Endodermal cell (in vitro differentiated cells): ENCODE measurements around the gene TMEM190. TPM values are rescaled to one million over a fixed set of nuclear protein-coding genes. Genes with fewer than 3 reads are reported as not detected.

Source experiments
- DNase-seq: peaks from one replicate; pipeline ENCODE4 v3.0.0-alpha.2; 2017
- H3K27ac ChIP-seq: 2 replicates; pipeline ENCODE4 v1.5.1; 2013; ENCODE audit warnings: mild to moderate bottlenecking, low read depth, low read length, moderate library complexity
- H3K27me3 ChIP-seq: 2 replicates; pipeline ENCODE4 v1.6.1; 2013; ENCODE audit warnings: mild to moderate bottlenecking, low read length, moderate library complexity; ENCODE audit not compliant: insufficient read depth, control insufficient read depth, poor library complexity, severe bottlenecking
- H3K36me3 ChIP-seq: 2 replicates; pipeline ENCODE4 v1.7.0; 2013; ENCODE audit warnings: mild to moderate bottlenecking, low read length, moderate library complexity; ENCODE audit not compliant: control insufficient read depth, insufficient read depth
- H3K4me1 ChIP-seq: one replicate; pipeline ENCODE4 v1.7.0; 2013; ENCODE audit warnings: low read length; ENCODE audit not compliant: control insufficient read depth, insufficient read depth
- H3K4me3 ChIP-seq: 2 replicates; pipeline ENCODE4 v1.5.1; 2013; ENCODE audit warnings: mild to moderate bottlenecking, low read length, moderate library complexity
- H3K9ac ChIP-seq: 2 replicates; pipeline ENCODE4 v1.6.1; 2013; ENCODE audit warnings: mild to moderate bottlenecking, low read length, moderate library complexity; ENCODE audit not compliant: poor library complexity, severe bottlenecking; ENCODE audit errors: extremely low read depth
- H3K9me3 ChIP-seq: 2 replicates; pipeline ENCODE4 v1.6.1; 2013; ENCODE audit warnings: mild to moderate bottlenecking, low read length, moderate library complexity; ENCODE audit not compliant: control insufficient read depth
- H3K27ac Mint-ChIP-seq: 2 replicates; pipeline ENCODE4 v1.8.0; 2020; ENCODE audit warnings: mixed read lengths
- H3K27me3 Mint-ChIP-seq: 2 replicates; pipeline ENCODE4 v1.8.0; 2021; ENCODE audit warnings: mild to moderate bottlenecking, mixed read lengths; ENCODE audit not compliant: insufficient read depth
- H3K36me3 Mint-ChIP-seq: 2 replicates; pipeline ENCODE4 v1.8.0; 2020; ENCODE audit warnings: low read depth, mixed read lengths
- H3K4me1 Mint-ChIP-seq: 2 replicates; pipeline ENCODE4 v1.8.0; 2020; ENCODE audit warnings: mixed read lengths
- H3K4me3 Mint-ChIP-seq: 2 replicates; pipeline ENCODE4 v1.8.0; 2020; ENCODE audit warnings: mild to moderate bottlenecking, moderate library complexity, mixed read lengths
- H3K9me3 Mint-ChIP-seq: 2 replicates; pipeline ENCODE4 v1.8.0; 2020; ENCODE audit warnings: mild to moderate bottlenecking, mixed read lengths
- CTCF ChIP-seq: fragments of 200-600 bp; sonication (generic); conservative IDR thresholded peaks from 2 replicates; pipeline ENCODE4 v1.5.0; 2021; ENCODE audit warnings: antibody characterized with exemption, mild to moderate bottlenecking
- WGBS, 2 experiments: methylation state at CpG; one replicate each; pipeline versions ENCODE4 v1.1.5 to v1.1.7; 2013; ENCODE audit warnings: missing lambda C conversion rate in 2 of 2, mixed read lengths in 1 of 2; ENCODE audit not compliant: insufficient coverage in 1 of 2, insufficient read length in 1 of 2; 5-methylcytosine and 5-hydroxymethylcytosine counted together
- total RNA-seq, 2 donors: library from RNA; stranded (reverse); fragmentation: NEBNext Ultra II Directional in 1 of 2; extraction: Animal tissue kit (Norgen Biotek cat#: 25700) in 1 of 2; gene quantifications; 2 replicates in 1 of 2; 3 replicates in 1 of 2; pipeline ENCODE4 v1.2.1, GENCODE V29; 2021

TMEM190 gene
- total RNA-seq, 2 donors from 2014 or later: 1.2 TPM; not detected in 1

GRCh38 chr19:55336101-55336500 lies 40.5 kb upstream of the TMEM190 start:
- Histone ChIP-seq H3K36me3 (no peaks in the 10 kb centered on the region), H3K27ac (no peak overlapping the region), H3K4me1 (no peaks in the 10 kb centered on the region), H3K9ac (no peak overlapping the region), H3K9me3 (no peaks in the 10 kb centered on the region), H3K27me3 (no peaks in the 10 kb centered on the region), H3K4me3 (no peak overlapping the region)
- no peak overlapping the region for H3K27ac Mint-ChIP-seq
- H3K9me3 Mint-ChIP-seq: no peaks in the 10 kb centered on the region
- WGBS, 2 experiments: 85 to 98% methylated on average over 7 of the region's 7 CpGs
- no peak for TF ChIP-seq CTCF
- peaks cover 7% of the 10 kb centered on the region for H3K4me1 Mint-ChIP-seq
- peaks cover 8% of the 10 kb centered on the region for H3K27me3 Mint-ChIP-seq
- DNase-seq: no peak
- H3K36me3 Mint-ChIP-seq: no peaks in the 10 kb centered on the region
- no peak overlapping the region for H3K4me3 Mint-ChIP-seq

- Mint-ChIP-seq H3K4me3 (peak within 1 kb of the TSS; percentile 89), H3K27me3 (peaks cover 8% of the 10 kb centered on the region), H3K27ac (peak within 1 kb of the TSS; percentile 100), H3K4me1 (peaks cover 12% of the 10 kb centered on the region), H3K36me3 (peaks cover 25% of the 10 kb centered on the region), H3K9me3 (no peaks in the 10 kb centered on the region)
- Histone ChIP-seq H3K4me3 (peak within 1 kb of the TSS; percentile 94), H3K9me3 (no peaks in the 10 kb centered on the region), H3K27me3 (no peaks in the 10 kb centered on the region), H3K9ac (peak within 1 kb of the TSS; percentile 100), H3K27ac (peak within 1 kb of the TSS; percentile 100), H3K4me1 (no peaks in the 10 kb centered on the region), H3K36me3 (peaks cover 23% of the 10 kb centered on the region)
- DNase-seq: peak; percentile 100
- WGBS, 2 experiments: 0 to 1% methylated on average over 28 to 63 of the region's 63 CpGs
- TF ChIP-seq CTCF: peak; percentile 44
Observed at GRCh38 chr19:55339105-55339888, 37.3 kb upstream of the TMEM190 start, which contains the start of gene KMT5C. Gene KMT5C (plus strand): TSS chr19:55339876. CDS start chr19:55341937, 2,061 bp downstream.

- 3 to 10% methylated on average over 7 to 40 of the region's 44 CpGs for WGBS, 2 experiments
- Histone ChIP-seq H3K27ac (peak overlapping the region; percentile 82), H3K4me3 (peak overlapping the region; percentile 94), H3K9me3 (no peaks in the 10 kb centered on the region), H3K27me3 (no peaks in the 10 kb centered on the region), H3K4me1 (no peaks in the 10 kb centered on the region), H3K36me3 (peaks cover 29% of the 10 kb centered on the region), H3K9ac (peak overlapping the region; percentile 88)
- peak overlapping the region; percentile 89 for H3K4me3 Mint-ChIP-seq
- H3K36me3 Mint-ChIP-seq: peaks cover 34% of the 10 kb centered on the region
- no peaks in the 10 kb centered on the region for H3K9me3 Mint-ChIP-seq
- DNase-seq: peak; percentile 78
- TF ChIP-seq CTCF: no peak
- H3K4me1 Mint-ChIP-seq: peaks cover 12% of the 10 kb centered on the region
- peak overlapping the region; percentile 100 for H3K27ac Mint-ChIP-seq
- peaks cover 8% of the 10 kb centered on the region for H3K27me3 Mint-ChIP-seq
Observed at GRCh38 chr19:55339889-55340783, 36.5 kb upstream of the TMEM190 start.
